ENCODE measurements around the gene GGTA1.
"Not testable (repeated sequence)": the region's sequence is repeated elsewhere in the genome, so short reads cannot be mapped to it uniquely, and the experiment has no call there.

GGTA1 gene

GRCh38 chr9:121441165-121441564, 58.5 kb downstream of the GGTA1 start:
- no peaks in the 10 kb centered on the region for H3K36me3 ChIP-seq (replicated peaks)
- peaks cover 46% of the 10 kb centered on the region for H3K27me3 ChIP-seq (ENCODE audit: low read depth)
- H3K9me3 ChIP-seq = no peaks in the 10 kb centered on the region
- in situ Hi-C loops (cut with MboI; ENCODE audit: low sequenced_read_pairs) = no loop called here
- no peak overlapping the region for H3K4me3 ChIP-seq
- no peaks in the 10 kb centered on the region for H3K4me1 ChIP-seq
- DNase-seq (ENCODE audit: low spot score in 2 of 2) = no peak

DNA sequence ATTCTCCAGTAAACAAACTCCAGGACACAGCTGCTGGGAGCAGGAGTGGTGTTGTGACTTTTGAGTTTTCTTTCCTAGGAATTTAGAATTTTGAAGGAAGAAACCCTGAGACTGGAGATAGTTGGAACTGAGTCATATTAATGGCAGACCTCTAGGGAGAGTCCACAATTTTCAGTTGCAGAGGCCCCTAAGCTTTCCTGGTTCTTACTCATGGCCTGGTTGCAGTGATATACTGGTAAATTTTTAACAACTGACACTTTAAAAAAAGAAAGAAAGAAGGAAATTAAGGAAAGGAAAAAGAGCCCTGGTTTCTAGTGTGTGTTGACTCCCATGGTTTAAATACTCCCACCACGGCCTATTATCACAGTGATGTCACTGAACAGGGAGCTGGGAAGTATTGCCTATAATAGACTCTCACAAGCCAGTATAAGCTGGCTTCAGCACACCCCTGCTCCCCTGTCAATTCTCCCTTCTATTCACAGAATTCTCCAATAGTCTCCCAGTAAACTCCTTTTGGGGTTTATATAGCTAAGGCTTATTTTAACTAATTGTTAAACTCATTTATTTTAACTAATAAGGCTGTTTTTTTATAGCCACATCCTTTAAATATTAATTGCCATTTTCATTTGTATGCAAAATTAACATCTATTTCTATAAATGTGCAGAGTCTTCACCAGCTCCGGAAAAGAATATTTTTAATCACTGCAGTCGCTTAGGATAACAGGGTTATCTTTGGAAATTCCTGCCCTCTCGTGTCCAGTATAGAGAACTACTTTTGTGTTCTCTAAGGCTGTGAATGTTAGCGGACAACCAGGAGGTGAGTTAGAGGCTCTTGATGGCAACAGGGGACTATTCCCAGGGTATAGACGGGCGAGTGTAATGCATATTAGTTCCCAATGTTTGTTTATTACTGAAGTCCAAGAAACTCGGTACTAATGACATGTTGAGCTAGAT, 59.7 kb downstream of the GGTA1 start:
- no peak overlapping the region for H3K4me3 ChIP-seq
- H3K36me3 ChIP-seq (replicated peaks) = no peaks in the 10 kb centered on the region
- in situ Hi-C loops (cut with MboI; ENCODE audit: low sequenced_read_pairs) = no loop called here
- peaks cover 35% of the 10 kb centered on the region for H3K27me3 ChIP-seq (ENCODE audit: low read depth)
- no peaks in the 10 kb centered on the region for H3K4me1 ChIP-seq
- H3K9me3 ChIP-seq = no peaks in the 10 kb centered on the region
- DNase-seq (ENCODE audit: low spot score in 2 of 2) = peak; percentile 18 to 61

DNA sequence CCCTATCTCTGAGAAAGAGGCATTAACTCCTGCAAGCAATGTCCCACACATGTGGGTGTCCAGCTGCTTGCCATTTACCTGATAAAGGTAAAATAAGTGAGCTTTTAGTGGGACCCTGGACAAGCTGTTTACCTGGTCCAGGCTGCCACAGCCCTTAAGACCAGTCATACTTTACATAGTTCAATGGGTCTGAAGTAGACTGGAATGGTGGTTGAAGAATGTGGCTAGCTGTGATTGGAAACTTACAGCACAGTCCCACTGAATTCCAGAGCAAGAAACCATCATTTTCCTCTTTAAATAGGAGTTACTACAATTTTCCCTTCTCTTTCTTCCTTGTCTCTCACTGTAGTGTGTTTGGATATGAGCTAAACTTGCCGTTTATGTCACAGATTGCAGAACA, 60.6 kb downstream of the GGTA1 start:
- Histone ChIP-seq H3K9me3 (no peaks in the 10 kb centered on the region), H3K27me3 (ENCODE audit: low read depth) (peaks cover 25% of the 10 kb centered on the region), H3K36me3 (replicated peaks) (no peaks in the 10 kb centered on the region), H3K4me1 (no peaks in the 10 kb centered on the region), H3K4me3 (no peak overlapping the region)
- no peak for DNase-seq (ENCODE audit: low spot score in 2 of 2)
- in situ Hi-C loops (cut with MboI; ENCODE audit: low sequenced_read_pairs) = no loop called here

- Histone ChIP-seq H3K36me3 (replicated peaks) (no peaks in the 10 kb centered on the region), H3K9me3 (no peaks in the 10 kb centered on the region), H3K4me3 (no peak overlapping the region), H3K27me3 (ENCODE audit: low read depth) (peaks cover 15% of the 10 kb centered on the region), H3K4me1 (no peaks in the 10 kb centered on the region)
- in situ Hi-C loops (cut with MboI; ENCODE audit: low sequenced_read_pairs) = no loop called here
- no peak for DNase-seq (ENCODE audit: low spot score in 2 of 2)
Measured at GRCh38 chr9:121437891-121438290, 61.8 kb downstream of the GGTA1 start.

GRCh38 chr9:121437046-121437445, 62.6 kb downstream of the GGTA1 start:
- H3K4me1 ChIP-seq; H3K36me3 ChIP-seq (replicated peaks); in situ Hi-C loops (cut with MboI; ENCODE audit: low sequenced_read_pairs); H3K4me3 ChIP-seq; DNase-seq (ENCODE audit: low spot score in 2 of 2); H3K9me3 ChIP-seq; H3K27me3 ChIP-seq (ENCODE audit: low read depth): not testable (repeated sequence)

GRCh38 chr9:121434969-121435368, 64.7 kb downstream of the GGTA1 start:
- in situ Hi-C loops (cut with MboI; ENCODE audit: low sequenced_read_pairs) = no loop called here
- no peaks in the 10 kb centered on the region for H3K27me3 ChIP-seq (ENCODE audit: low read depth)
- no peak overlapping the region for H3K4me3 ChIP-seq
- no peak for DNase-seq (ENCODE audit: low spot score in 2 of 2)
- peaks cover 2% of the 10 kb centered on the region; the same call in 1 of the 2 replicates for H3K4me1 ChIP-seq
- no peaks in the 10 kb centered on the region for H3K9me3 ChIP-seq
- H3K36me3 ChIP-seq (replicated peaks) = no peaks in the 10 kb centered on the region

DNA sequence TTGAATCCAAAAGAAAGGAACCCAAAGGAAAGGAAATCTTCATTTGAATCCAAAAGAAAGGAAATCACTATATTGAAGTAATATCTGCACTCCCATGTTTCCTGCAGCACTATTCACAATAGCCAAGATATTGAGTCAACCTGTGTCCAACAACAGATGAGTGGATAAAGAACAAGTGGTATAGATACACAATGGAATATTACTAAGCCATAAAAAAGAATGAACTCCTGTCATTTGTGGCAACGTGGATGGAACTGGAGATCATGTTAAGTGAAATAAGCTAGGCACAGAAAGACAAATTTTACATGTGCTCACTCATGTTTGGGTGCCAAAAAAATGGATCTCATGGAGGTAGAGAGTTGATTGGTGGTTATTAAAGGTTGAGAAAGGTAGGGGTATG, 71.7 kb downstream of the GGTA1 start:
- Histone ChIP-seq H3K4me1 (peaks cover 9% of the 10 kb centered on the region), H3K36me3 (replicated peaks) (no peaks in the 10 kb centered on the region), H3K4me3 (no peak overlapping the region), H3K27me3 (ENCODE audit: low read depth) (no peaks in the 10 kb centered on the region), H3K9me3 (peaks cover 5% of the 10 kb centered on the region)
- DNase-seq (ENCODE audit: low spot score in 2 of 2) = no peak
- in situ Hi-C loops (cut with MboI; ENCODE audit: low sequenced_read_pairs) = no loop called here

- no peak for DNase-seq (ENCODE audit: low spot score in 2 of 2)
- in situ Hi-C loops (cut with MboI; ENCODE audit: low sequenced_read_pairs) = no loop called here
- Histone ChIP-seq H3K27me3 (ENCODE audit: low read depth) (no peaks in the 10 kb centered on the region), H3K4me3 (no peak overlapping the region), H3K36me3 (replicated peaks) (no peaks in the 10 kb centered on the region), H3K4me1 (peaks cover 5% of the 10 kb centered on the region), H3K9me3 (peaks cover 5% of the 10 kb centered on the region)
Measured at GRCh38 chr9:121424024-121424432, 75.6 kb downstream of the GGTA1 start.

DNA sequence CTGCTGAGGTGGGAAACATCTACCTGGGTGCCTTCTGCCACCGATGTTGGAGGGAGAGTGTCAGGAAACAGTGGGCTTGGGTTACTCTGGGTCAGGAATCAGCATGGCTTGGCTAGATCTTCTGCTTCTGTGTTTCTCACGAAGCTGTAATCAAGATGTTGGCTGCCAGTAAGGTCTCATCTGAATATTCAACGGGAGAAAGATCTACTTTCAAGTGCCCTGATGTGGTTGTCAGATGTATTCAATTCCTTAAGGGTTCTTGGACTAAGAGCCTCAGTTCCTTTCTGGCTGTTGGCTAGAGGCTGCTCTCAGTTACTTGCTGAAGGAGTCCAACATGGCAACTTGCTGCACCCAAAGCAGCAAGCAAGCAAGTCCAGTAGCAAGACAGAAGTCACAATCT, 87.7 kb downstream of the GGTA1 start:
- H3K27me3 ChIP-seq (ENCODE audit: low read depth) = peaks cover 8% of the 10 kb centered on the region; the same call in 1 of the 2 replicates

GRCh38 chr9:121405899-121406298, 93.7 kb downstream of the GGTA1 start:
- Histone ChIP-seq H3K4me1 (no peaks in the 10 kb centered on the region), H3K36me3 (replicated peaks) (no peaks in the 10 kb centered on the region), H3K27me3 (ENCODE audit: low read depth) (peaks cover 8% of the 10 kb centered on the region; the same call in 1 of the 2 replicates), H3K9me3 (peaks cover 7% of the 10 kb centered on the region; the same call in 1 of the 2 replicates), H3K4me3 (no peak overlapping the region)
- DNase-seq (ENCODE audit: low spot score in 2 of 2) = no peak
- in situ Hi-C loops (cut with MboI; ENCODE audit: low sequenced_read_pairs) = no loop called here

More for the DNA sequence above, 87.7 kb downstream of the GGTA1 start:
- no peaks in the 10 kb centered on the region for H3K9me3 ChIP-seq
- no peaks in the 10 kb centered on the region for H3K4me1 ChIP-seq
- DNase-seq (ENCODE audit: low spot score in 2 of 2) = no peak
- no peaks in the 10 kb centered on the region for H3K36me3 ChIP-seq (replicated peaks)
- no peak overlapping the region for H3K4me3 ChIP-seq
- in situ Hi-C loops (cut with MboI; ENCODE audit: low sequenced_read_pairs) = no loop called here
